ENCODE measurements around the gene FBXO28. TPM values are rescaled to one million over a fixed set of nuclear protein-coding genes. Genes with fewer than 3 reads are reported as not detected.

Gene FBXO28
- total RNA-seq, 1 experiment from 2014 or later = 37.0 TPM

GRCh38 chr1:224211206-224211962 is 97.5 kb downstream of the FBXO28 start:
- H3K9me3 ChIP-seq (ENCODE audit: control insufficient read depth in 1 of 2, insufficient read depth in 1 of 2, low read depth in 1 of 2, low read length in 2 of 2) = no peaks in the 10 kb centered on the region
- CTCF ChIA-PET = no interaction called here

More at GRCh38 chr1:224211206-224211962, 97.5 kb downstream of the FBXO28 start:
- Histone ChIP-seq H3K79me2 (ENCODE audit: insufficient read depth, low read length) (no peaks in the 10 kb centered on the region), H3K4me1 (ENCODE audit: control insufficient read depth in 1 of 2, insufficient read depth in 2 of 2, low read length in 2 of 2) (peaks cover 0 to 9% of the 10 kb centered on the region in 2 experiments; a peak in 2 of 4 replicates), H3K4me2 (ENCODE audit: low read length) (no peak overlapping the region), H3K27me3 (ENCODE audit: insufficient read depth, low read length) (no peaks in the 10 kb centered on the region), H3K36me3 (ENCODE audit: control insufficient read depth in 1 of 2, insufficient read depth in 2 of 2, low read length in 2 of 2) (no peaks in the 10 kb centered on the region), H4K20me1 (ENCODE audit: insufficient read depth) (no peaks in the 10 kb centered on the region), H3K4me3 (replicated peaks in 1 of 2; ENCODE audit: low read depth in 1 of 2, low read length in 2 of 2) (no peak overlapping the region), H3K27ac (ENCODE audit: low read depth, low read length) (no peak overlapping the region), H2AFZ (ENCODE audit: low read depth, low read length, poor library complexity, severe bottlenecking) (no peak overlapping the region), H3K9me2 (ENCODE audit: insufficient read depth) (no peaks in the 10 kb centered on the region), H3K9ac (ENCODE audit: low read length) (no peak overlapping the region)
- ChIA-PET POLR2A (no interaction called here), RAD21 (ENCODE audit: low non-redundant PET in 1 of 2, low total read pairs in 2 of 2, uncharacterized antibody in 2 of 2, unreplicated experiment in 2 of 2) (no interaction called here)
- no peak for DNase-seq (ENCODE audit: low read depth, low spot score)
- intact Hi-C loops (cut with micrococcal nuclease) = no loop called here
- ATAC-seq = no peak
- BruUV-seq (replicated peaks) = no TSS peak
- no peak for TF ChIP-seq SP1 (IDR thresholded peaks at IDR 0.05; ENCODE audit: low read depth)
- no peak for TF ChIP-seq TCF7L2 (IDR thresholded peaks at IDR 0.05; ENCODE audit: borderline replicate concordance, extremely low read depth, insufficient read depth, insufficient read length)
- no peak for TF ChIP-seq EGR1 (IDR thresholded peaks at IDR 0.05; ENCODE audit: low read depth)
- no peak for TF ChIP-seq FOSL1 (IDR thresholded peaks at IDR 0.05; ENCODE audit: low read depth)
- TF ChIP-seq CBX3 (IDR thresholded peaks at IDR 0.05; ENCODE audit: low read depth) = no peak

Other genes starting within 250 kb of the FBXO28 start
- gene DEGS1, start 69.1 kb downstream of the FBXO28 start, total RNA-seq (2021; ENCODE audit: unreplicated experiment) = 23.1 TPM
- 21.9 TPM for gene NVL, start 216.1 kb downstream of the FBXO28 start, total RNA-seq (2021; ENCODE audit: unreplicated experiment)
- gene CNIH4, start 242.8 kb downstream of the FBXO28 start, total RNA-seq (2021; ENCODE audit: unreplicated experiment) = 48.9 TPM

Measured in HCT116 (cell line).